Liver (tissue), 9 donors: ENCODE data around the gene RPL35. TPM values are rescaled to one million over a fixed set of nuclear protein-coding genes. Genes with fewer than 3 reads are reported as not detected.

Experiments
- DNase-seq: peaks from one replicate; pipeline ENCODE4 v3.0.0-alpha.2; 2017; ENCODE audit warnings: low spot score
- H3K27ac ChIP-seq, 2 donors: one replicate each; pipeline ENCODE4 v1.7.0; 2013; ENCODE audit warnings: inconsistent platforms in 2 of 2, low read length in 2 of 2, control low read depth in 1 of 2, low read depth in 1 of 2, mild to moderate bottlenecking in 1 of 2
- H3K27me3 ChIP-seq, 4 donors: one replicate each; pipeline versions ENCODE4 v1.6.1 to v1.7.0; 2013; ENCODE audit warnings: low read length in 3 of 4, inconsistent platforms in 1 of 4, mild to moderate bottlenecking in 1 of 4, moderate library complexity in 1 of 4; ENCODE audit not compliant: control insufficient read depth in 4 of 4, insufficient read depth in 4 of 4
- H3K36me3 ChIP-seq, 4 donors: one replicate each; pipeline versions ENCODE4 v1.6.1 to v1.7.0; 2013; ENCODE audit warnings: low read length in 3 of 4, mild to moderate bottlenecking in 3 of 4, low read depth in 1 of 4, moderate library complexity in 1 of 4; ENCODE audit not compliant: control insufficient read depth in 4 of 4, insufficient read depth in 3 of 4
- H3K4me1 ChIP-seq, 4 donors: one replicate each; pipeline versions ENCODE4 v1.6.1 to v1.7.0; 2013; ENCODE audit warnings: low read length in 3 of 4, mild to moderate bottlenecking in 3 of 4, moderate library complexity in 1 of 4; ENCODE audit not compliant: control insufficient read depth in 4 of 4, insufficient read depth in 4 of 4
- H3K4me3 ChIP-seq, 3 donors: one replicate each; pipeline versions ENCODE4 v1.6.1 to v1.7.0; 2013; ENCODE audit warnings: low read length in 3 of 3, control low read depth in 1 of 3, low read depth in 1 of 3, mild to moderate bottlenecking in 1 of 3
- H3K9ac ChIP-seq, 2 donors: one replicate each; pipeline ENCODE4 v1.7.0; 2013; ENCODE audit warnings: low read length in 2 of 2, mild to moderate bottlenecking in 2 of 2, moderate library complexity in 2 of 2, control low read depth in 1 of 2, low read depth in 1 of 2
- H3K9me3 ChIP-seq, 4 donors: one replicate each; pipeline versions ENCODE4 v1.6.1 to v1.7.0; 2013; ENCODE audit warnings: low read length in 3 of 4; ENCODE audit not compliant: control insufficient read depth in 4 of 4
- EGR1 ChIP-seq, 2 donors: IDR thresholded peaks; 2 replicates each; pipeline ENCODE4 v1.6.1; 2016 to 2018; ENCODE audit warnings: antibody characterized with exemption in 2 of 2, low read depth in 2 of 2
- FOXA1 ChIP-seq: IDR thresholded peaks from 2 replicates; pipeline ENCODE4 v1.6.1; 2016; ENCODE audit warnings: antibody characterized with exemption
- HNF4A ChIP-seq, 2 donors: conservative IDR thresholded peaks; 2 replicates each; pipeline ENCODE4 v1.6.1; 2016; ENCODE audit warnings: antibody characterized with exemption in 2 of 2, mild to moderate bottlenecking in 2 of 2
- HNF4G ChIP-seq: IDR thresholded peaks from 2 replicates; pipeline ENCODE4 v1.6.1; 2016; ENCODE audit warnings: antibody characterized with exemption
- JUND ChIP-seq, 2 donors: IDR thresholded peaks; 2 replicates each; pipeline ENCODE4 v1.6.1; 2016; ENCODE audit warnings: antibody characterized with exemption in 2 of 2
- RAD21 ChIP-seq, 2 donors: IDR thresholded peaks; 2 replicates each; pipeline ENCODE4 v1.6.1; 2016; ENCODE audit warnings: antibody characterized with exemption in 2 of 2, mild to moderate bottlenecking in 2 of 2
- TAF1 ChIP-seq: conservative IDR thresholded peaks from 2 replicates; pipeline ENCODE4 v1.6.1; 2016; ENCODE audit warnings: antibody characterized with exemption, mild to moderate bottlenecking
- YY1 ChIP-seq: IDR thresholded peaks from 2 replicates; pipeline ENCODE4 v1.6.1; 2016; ENCODE audit warnings: antibody characterized with exemption, mild to moderate bottlenecking
- WGBS: extraction: QIAGEN DNeasy Blood & Tissue Kit; methylation state at CpG from one replicate; pipeline ENCODE4 v1.1.7; 2013; 5-methylcytosine and 5-hydroxymethylcytosine counted together
- polyA plus RNA-seq, 2 donors: library from polyadenylated mRNA; stranded (reverse) in 1 of 2; unstranded in 1 of 2; fragments of 200-250 nt in 1 of 2; fragments of >200 nt in 1 of 2; fragmentation: Nextera tagmentation in 1 of 2; extraction: Ambion mirVana in 1 of 2; gene quantifications; one replicate each; pipeline versions ENCODE4 v1.2.1 to v1.2.3, GENCODE V29; 2013 to 2015
- total RNA-seq, 2 donors: library from RNA; depleted of rRNA; stranded (reverse); fragments of >200 nt; gene quantifications; one replicate each; pipeline ENCODE4 v1.2.3, GENCODE V29; 2014
- TF ChIP-seq, protein P1 (sequence below): fragments of 150-350 bp; IDR thresholded peaks from 2 replicates; pipeline ENCODE4 v1.5.1; 2017; ENCODE audit warnings: improper control_type of control experiment, low read depth, low read length; ENCODE audit not compliant: missing input control
- TF ChIP-seq, protein P2 (sequence below): IDR thresholded peaks from 2 replicates; pipeline ENCODE4 v1.6.1; 2016; ENCODE audit warnings: antibody characterized with exemption, mild to moderate bottlenecking
- TF ChIP-seq, protein P3 (sequence below): IDR thresholded peaks from 2 replicates; pipeline ENCODE4 v1.6.1; 2016; ENCODE audit warnings: antibody characterized with exemption
- TF ChIP-seq, protein P4 (sequence below): IDR thresholded peaks from 2 replicates; pipeline ENCODE4 v1.6.1; 2016; ENCODE audit warnings: antibody characterized with exemption
- donor health status: healthy.
- donor health status: healthy.
- donor health status: healthy.
- donor health status: healthy.
- donor health status: healthy.

Gene RPL35
- total and polyA plus RNA-seq, 4 donors, result 623 to 1,101 (median 703) TPM

DNA sequence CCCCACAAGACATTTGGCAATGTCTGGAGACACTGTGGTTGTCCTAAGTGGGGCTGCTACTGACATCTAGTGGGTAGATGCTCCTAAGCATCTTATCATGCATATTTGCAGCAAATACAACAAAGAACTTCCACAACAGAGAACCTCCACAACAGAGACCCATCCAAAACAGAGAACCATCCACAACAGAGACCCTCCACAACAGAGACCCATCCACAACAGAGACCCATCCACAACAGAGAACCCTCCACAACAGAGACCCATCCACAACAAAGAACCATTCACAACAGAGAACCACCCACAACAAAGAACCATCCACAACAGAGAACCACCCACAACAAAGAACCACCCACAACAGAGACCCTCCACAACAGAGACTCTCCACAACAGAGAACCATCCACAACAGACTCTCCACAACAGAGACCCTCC, 33.0 kb upstream of the RPL35 start:
- peaks cover 4 to 53% (median 35%) of the 10 kb centered on the region in 4 donors for H3K36me3 ChIP-seq
- no peak overlapping the region for H3K4me3 ChIP-seq
- TF ChIP-seq, protein P1, sequence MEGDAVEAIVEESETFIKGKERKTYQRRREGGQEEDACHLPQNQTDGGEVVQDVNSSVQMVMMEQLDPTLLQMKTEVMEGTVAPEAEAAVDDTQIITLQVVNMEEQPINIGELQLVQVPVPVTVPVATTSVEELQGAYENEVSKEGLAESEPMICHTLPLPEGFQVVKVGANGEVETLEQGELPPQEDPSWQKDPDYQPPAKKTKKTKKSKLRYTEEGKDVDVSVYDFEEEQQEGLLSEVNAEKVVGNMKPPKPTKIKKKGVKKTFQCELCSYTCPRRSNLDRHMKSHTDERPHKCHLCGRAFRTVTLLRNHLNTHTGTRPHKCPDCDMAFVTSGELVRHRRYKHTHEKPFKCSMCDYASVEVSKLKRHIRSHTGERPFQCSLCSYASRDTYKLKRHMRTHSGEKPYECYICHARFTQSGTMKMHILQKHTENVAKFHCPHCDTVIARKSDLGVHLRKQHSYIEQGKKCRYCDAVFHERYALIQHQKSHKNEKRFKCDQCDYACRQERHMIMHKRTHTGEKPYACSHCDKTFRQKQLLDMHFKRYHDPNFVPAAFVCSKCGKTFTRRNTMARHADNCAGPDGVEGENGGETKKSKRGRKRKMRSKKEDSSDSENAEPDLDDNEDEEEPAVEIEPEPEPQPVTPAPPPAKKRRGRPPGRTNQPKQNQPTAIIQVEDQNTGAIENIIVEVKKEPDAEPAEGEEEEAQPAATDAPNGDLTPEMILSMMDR, result peak; percentile 35
- TF ChIP-seq HNF4G, result no peak
- TF ChIP-seq, protein P2, sequence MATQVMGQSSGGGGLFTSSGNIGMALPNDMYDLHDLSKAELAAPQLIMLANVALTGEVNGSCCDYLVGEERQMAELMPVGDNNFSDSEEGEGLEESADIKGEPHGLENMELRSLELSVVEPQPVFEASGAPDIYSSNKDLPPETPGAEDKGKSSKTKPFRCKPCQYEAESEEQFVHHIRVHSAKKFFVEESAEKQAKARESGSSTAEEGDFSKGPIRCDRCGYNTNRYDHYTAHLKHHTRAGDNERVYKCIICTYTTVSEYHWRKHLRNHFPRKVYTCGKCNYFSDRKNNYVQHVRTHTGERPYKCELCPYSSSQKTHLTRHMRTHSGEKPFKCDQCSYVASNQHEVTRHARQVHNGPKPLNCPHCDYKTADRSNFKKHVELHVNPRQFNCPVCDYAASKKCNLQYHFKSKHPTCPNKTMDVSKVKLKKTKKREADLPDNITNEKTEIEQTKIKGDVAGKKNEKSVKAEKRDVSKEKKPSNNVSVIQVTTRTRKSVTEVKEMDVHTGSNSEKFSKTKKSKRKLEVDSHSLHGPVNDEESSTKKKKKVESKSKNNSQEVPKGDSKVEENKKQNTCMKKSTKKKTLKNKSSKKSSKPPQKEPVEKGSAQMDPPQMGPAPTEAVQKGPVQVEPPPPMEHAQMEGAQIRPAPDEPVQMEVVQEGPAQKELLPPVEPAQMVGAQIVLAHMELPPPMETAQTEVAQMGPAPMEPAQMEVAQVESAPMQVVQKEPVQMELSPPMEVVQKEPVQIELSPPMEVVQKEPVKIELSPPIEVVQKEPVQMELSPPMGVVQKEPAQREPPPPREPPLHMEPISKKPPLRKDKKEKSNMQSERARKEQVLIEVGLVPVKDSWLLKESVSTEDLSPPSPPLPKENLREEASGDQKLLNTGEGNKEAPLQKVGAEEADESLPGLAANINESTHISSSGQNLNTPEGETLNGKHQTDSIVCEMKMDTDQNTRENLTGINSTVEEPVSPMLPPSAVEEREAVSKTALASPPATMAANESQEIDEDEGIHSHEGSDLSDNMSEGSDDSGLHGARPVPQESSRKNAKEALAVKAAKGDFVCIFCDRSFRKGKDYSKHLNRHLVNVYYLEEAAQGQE, result no peak
- TF ChIP-seq RAD21 (IDR thresholded peaks at IDR 0.05), result peak; percentile 64 to 75
- no peak overlapping the region for H3K27ac ChIP-seq
- no peaks in the 10 kb centered on the region for H3K4me1 ChIP-seq
- H3K9me3 ChIP-seq, result no peaks in the 10 kb centered on the region
- no peak for DNase-seq
- no peak overlapping the region for H3K9ac ChIP-seq
- H3K27me3 ChIP-seq, result no peaks in the 10 kb centered on the region

DNA sequence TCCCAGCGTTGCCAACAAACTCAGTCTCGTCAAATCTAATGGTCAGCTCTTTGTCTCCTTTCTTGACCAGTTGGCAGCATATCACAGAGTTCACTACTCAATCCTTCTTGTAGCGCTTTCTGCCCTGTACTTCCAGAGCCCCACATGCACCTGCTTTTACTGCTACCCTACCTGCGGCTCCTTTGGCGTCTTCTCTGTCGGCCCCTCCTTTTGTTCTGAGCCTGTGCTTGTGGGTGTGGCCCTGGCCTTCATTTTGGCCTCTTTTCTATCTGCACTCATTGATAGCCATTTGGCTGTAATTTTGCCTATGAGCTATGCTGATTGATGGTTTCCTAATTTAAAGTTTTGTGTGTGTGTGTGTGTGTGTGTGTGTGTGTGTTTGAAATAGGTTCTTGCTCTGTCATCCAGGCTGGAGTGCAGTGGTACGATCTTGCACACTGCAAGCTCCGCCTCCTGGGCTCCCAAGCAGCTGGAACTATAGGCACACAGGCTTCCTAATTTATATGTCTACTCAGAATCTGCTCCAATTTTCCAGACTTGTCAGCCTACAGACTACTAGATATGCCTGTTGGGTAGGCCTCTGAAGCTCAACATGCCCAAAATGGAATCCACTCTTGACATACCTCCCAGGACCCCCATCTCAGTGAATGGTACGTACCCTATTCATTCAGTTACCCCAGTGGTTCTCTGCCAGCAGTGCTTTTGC, 32.4 kb upstream of the RPL35 start:
- no peak overlapping the region for H3K9ac ChIP-seq
- 93% methylated on average over 9 of the region's 9 CpGs for WGBS
- H3K27ac ChIP-seq, result no peak overlapping the region
- no peak for TF ChIP-seq FOXA1
- DNase-seq, result no peak
- no peaks in the 10 kb centered on the region for H3K9me3 ChIP-seq
- no peaks in the 10 kb centered on the region for H3K27me3 ChIP-seq
- H3K4me1 ChIP-seq, result no peaks in the 10 kb centered on the region
- peaks cover 4 to 53% (median 36%) of the 10 kb centered on the region in 4 donors for H3K36me3 ChIP-seq
- no peak overlapping the region for H3K4me3 ChIP-seq

DNA sequence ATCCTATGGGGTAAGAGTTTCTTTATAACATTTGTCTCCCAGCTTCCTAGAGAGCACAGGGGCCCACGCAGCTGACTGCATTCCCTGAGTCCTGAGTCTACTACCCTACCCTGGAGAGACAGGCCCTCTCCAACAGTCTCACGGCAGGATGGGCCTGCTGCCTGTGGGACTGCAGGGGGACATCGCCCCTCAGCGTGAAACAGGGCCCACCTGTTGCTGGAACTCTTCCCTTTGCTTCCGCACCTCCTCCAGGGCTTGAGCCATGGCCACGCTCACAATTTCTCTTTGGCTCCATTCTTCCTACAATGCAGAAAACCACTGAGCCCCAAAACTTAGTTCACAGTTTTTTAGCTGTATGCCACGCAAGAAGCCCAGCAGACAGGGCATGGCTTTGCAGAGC, 28.4 kb upstream of the RPL35 start:
- TF ChIP-seq EGR1 (IDR thresholded peaks at IDR 0.05; ENCODE audit: low read depth in 2 of 2) (no peak), JUND (IDR thresholded peaks at IDR 0.05) (no peak), FOXA1 (no peak), TAF1 (no peak), HNF4A (conservative IDR thresholded peaks at IDR 0.05) (no peak), RAD21 (IDR thresholded peaks at IDR 0.05) (no peak), YY1 (no peak)
- TF ChIP-seq, protein P3, sequence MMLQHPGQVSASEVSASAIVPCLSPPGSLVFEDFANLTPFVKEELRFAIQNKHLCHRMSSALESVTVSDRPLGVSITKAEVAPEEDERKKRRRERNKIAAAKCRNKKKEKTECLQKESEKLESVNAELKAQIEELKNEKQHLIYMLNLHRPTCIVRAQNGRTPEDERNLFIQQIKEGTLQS, result no peak
- TF ChIP-seq, protein P4, sequence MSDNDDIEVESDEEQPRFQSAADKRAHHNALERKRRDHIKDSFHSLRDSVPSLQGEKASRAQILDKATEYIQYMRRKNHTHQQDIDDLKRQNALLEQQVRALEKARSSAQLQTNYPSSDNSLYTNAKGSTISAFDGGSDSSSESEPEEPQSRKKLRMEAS, result no peak
- no peak for DNase-seq
- no peak overlapping the region for H3K27ac ChIP-seq
- H3K9me3 ChIP-seq, result no peaks in the 10 kb centered on the region
- H3K4me3 ChIP-seq, result no peak overlapping the region
- WGBS, result 97% methylated on average over 7 of the region's 7 CpGs
- no peaks in the 10 kb centered on the region for H3K4me1 ChIP-seq
- H3K36me3 ChIP-seq, result peaks cover 10 to 75% (median 45%) of the 10 kb centered on the region in 4 donors
- H3K9ac ChIP-seq, result no peak overlapping the region
- H3K27me3 ChIP-seq, result no peaks in the 10 kb centered on the region
